PFSK-1 (cell line): ENCODE results near the gene TLR3.

ENCODE experiments used
- FOXP2 ChIP-seq: optimal IDR thresholded peaks from 2 replicates; pipeline ENCODE3; 2011; ENCODE audit warnings: borderline replicate concordance, control low read depth, inconsistent platforms; ENCODE audit not compliant: insufficient read depth; ENCODE audit errors: extremely low read length, extremely low read depth
- POLR2AphosphoS5 ChIP-seq: IDR thresholded peaks from 2 replicates; pipeline ENCODE4 v1.6.1; 2012; ENCODE audit warnings: low read depth, mild to moderate bottlenecking, control low read depth, low read length, moderate library complexity
- SIN3A ChIP-seq: IDR thresholded peaks from 2 replicates; pipeline ENCODE4 v1.6.1; 2012; ENCODE audit warnings: mild to moderate bottlenecking, low read length, moderate library complexity, borderline replicate concordance; ENCODE audit not compliant: insufficient read depth
- TAF1 ChIP-seq: IDR thresholded peaks from 2 replicates; pipeline ENCODE4 v1.6.1; 2012; ENCODE audit warnings: low read length, control low read depth, borderline replicate concordance; ENCODE audit not compliant: insufficient read depth
- TF ChIP-seq, protein P1 (sequence below), 2 experiments: IDR thresholded peaks; 2 replicates each; pipeline versions ENCODE4 v1.6.1 to v1.8.0; 2011 to 2012; ENCODE audit warnings: low read depth in 2 of 2, low read length in 2 of 2, control low read depth in 1 of 2, inconsistent platforms in 1 of 2, mild to moderate bottlenecking in 1 of 2, moderate library complexity in 1 of 2; ENCODE audit not compliant: insufficient read depth in 1 of 2

TLR3 gene

DNA sequence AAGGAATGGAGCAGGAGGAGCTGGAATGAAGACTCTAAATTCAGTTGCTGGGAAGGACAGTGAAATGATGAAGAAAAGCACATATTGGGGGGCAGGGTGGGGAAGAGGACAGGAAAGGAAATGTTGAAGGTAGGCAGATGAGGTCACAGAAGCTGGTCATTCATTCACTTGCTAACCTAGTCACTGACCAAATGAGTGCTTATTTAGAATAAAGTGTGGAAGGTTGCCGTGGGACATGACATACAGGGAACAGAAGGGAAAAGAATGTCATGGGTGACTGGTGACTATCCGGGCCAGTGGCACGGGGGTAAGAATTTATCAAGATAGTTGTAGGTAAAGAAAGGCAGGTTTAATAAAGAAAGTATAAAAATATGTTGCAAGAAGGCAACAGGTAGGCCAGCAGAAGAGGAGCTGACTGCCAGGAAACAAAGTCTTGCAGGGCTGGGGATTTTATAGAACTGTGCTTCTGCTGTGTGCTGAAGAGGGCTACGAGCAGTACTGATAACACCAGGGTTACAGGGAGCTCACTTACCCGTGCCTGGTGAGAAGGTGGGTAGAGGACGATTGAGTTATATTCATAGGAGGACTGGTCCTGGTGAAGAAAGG is 31.9 kb upstream of the TLR3 start:
- TF ChIP-seq, protein P1, sequence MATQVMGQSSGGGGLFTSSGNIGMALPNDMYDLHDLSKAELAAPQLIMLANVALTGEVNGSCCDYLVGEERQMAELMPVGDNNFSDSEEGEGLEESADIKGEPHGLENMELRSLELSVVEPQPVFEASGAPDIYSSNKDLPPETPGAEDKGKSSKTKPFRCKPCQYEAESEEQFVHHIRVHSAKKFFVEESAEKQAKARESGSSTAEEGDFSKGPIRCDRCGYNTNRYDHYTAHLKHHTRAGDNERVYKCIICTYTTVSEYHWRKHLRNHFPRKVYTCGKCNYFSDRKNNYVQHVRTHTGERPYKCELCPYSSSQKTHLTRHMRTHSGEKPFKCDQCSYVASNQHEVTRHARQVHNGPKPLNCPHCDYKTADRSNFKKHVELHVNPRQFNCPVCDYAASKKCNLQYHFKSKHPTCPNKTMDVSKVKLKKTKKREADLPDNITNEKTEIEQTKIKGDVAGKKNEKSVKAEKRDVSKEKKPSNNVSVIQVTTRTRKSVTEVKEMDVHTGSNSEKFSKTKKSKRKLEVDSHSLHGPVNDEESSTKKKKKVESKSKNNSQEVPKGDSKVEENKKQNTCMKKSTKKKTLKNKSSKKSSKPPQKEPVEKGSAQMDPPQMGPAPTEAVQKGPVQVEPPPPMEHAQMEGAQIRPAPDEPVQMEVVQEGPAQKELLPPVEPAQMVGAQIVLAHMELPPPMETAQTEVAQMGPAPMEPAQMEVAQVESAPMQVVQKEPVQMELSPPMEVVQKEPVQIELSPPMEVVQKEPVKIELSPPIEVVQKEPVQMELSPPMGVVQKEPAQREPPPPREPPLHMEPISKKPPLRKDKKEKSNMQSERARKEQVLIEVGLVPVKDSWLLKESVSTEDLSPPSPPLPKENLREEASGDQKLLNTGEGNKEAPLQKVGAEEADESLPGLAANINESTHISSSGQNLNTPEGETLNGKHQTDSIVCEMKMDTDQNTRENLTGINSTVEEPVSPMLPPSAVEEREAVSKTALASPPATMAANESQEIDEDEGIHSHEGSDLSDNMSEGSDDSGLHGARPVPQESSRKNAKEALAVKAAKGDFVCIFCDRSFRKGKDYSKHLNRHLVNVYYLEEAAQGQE (IDR thresholded peaks at IDR 0.05; ENCODE audit: insufficient read depth in 1 of 2, low read depth in 2 of 2, low read length in 2 of 2): no peak

- no peak for TF ChIP-seq TAF1
These were observed 31.0 kb upstream of the TLR3 start for GRCh38 chr4:186037692-186038658.

DNA sequence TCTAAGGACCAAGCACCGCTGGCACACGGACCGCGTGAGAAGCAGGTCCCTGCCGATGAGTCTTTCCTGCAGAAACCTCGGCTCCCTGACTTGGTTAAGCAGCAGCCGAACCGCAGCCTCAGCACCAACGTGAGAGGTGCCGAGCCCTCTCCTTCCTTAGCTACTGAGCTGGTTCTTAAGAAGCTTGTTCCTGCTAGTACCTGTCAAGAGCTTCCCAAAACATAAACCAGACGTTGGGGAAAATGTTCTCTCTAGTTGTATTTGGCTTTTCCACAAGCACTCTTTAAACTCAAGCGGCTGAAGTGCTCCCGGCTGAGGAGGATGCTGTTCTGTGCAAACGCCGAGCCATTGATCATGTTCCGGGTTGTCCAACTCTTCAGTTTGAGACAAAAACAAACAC is 29.3 kb upstream of the TLR3 start:
- no peak for TF ChIP-seq POLR2AphosphoS5
- TF ChIP-seq SIN3A: no peak
- TF ChIP-seq, protein P1 (IDR thresholded peaks at IDR 0.05; ENCODE audit: insufficient read depth in 1 of 2, low read depth in 2 of 2, low read length in 2 of 2): no peak
- no peak for TF ChIP-seq TAF1
- no peak for TF ChIP-seq FOXP2

- TF ChIP-seq POLR2AphosphoS5 (no peak), SIN3A (no peak), TAF1 (no peak)
- TF ChIP-seq, protein P1 (IDR thresholded peaks at IDR 0.05; ENCODE audit: insufficient read depth in 1 of 2, low read depth in 2 of 2, low read length in 2 of 2): no peak
These were observed 28.6 kb upstream of the TLR3 start for GRCh38 chr4:186040316-186040715.

DNA sequence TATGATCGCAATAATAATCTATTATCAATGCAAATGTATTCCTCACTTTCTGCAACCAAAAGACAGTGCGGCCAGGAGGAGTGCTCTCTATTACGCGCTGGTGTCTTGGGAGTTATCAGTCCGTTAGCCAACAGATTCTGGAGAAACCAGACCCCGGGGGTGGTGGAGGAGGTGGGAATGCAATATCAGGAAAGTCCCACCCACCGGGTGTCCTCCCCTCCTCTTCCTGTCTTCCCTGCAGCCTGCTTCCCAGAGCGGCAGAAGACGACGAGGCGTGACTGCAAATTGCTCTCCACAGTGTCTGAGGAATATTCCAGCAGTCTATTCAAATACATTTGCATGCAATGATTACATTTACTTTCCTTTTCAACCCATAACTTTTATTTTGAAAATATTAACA is 17.9 kb upstream of the TLR3 start:
- no peak for TF ChIP-seq SIN3A
- TF ChIP-seq, protein P1 (IDR thresholded peaks at IDR 0.05; ENCODE audit: insufficient read depth in 1 of 2, low read depth in 2 of 2, low read length in 2 of 2): no peak
- TF ChIP-seq POLR2AphosphoS5: no peak
- no peak for TF ChIP-seq TAF1
- TF ChIP-seq FOXP2: no peak
